ENCODE data around the gene TTC22. TPM values are rescaled to one million over a fixed set of nuclear protein-coding genes. Genes with fewer than 3 reads are reported as not detected.

Gene TTC22
- total RNA-seq, 1 donor from 2014 or later = 7.1 TPM

- H3K9me3 ChIP-seq = no peaks in the 10 kb centered on the region
- no peak overlapping the region for H3K4me3 ChIP-seq
- intact Hi-C loops (cut with DNase I) = no loop called here
- H3K27me3 ChIP-seq = no peaks in the 10 kb centered on the region
- no peak overlapping the region for H3K27ac ChIP-seq
- peaks cover 29% of the 10 kb centered on the region for H3K36me3 ChIP-seq
- no peak for ATAC-seq
- peak; percentile 18 for DNase-seq
- no peaks in the 10 kb centered on the region for H3K4me1 ChIP-seq
- no peak for TF ChIP-seq CTCF (IDR thresholded peaks at IDR 0.05)
Measured at GRCh38 chr1:54848134-54848948, 47.2 kb upstream of the TTC22 start.

GRCh38 chr1:54846716-54847284 lies 45.7 kb upstream of the TTC22 start:
- Histone ChIP-seq H3K4me3 (no peak overlapping the region), H3K9me3 (no peaks in the 10 kb centered on the region), H3K27me3 (no peaks in the 10 kb centered on the region), H3K4me1 (no peaks in the 10 kb centered on the region), H3K36me3 (peaks cover 14% of the 10 kb centered on the region), H3K27ac (no peak overlapping the region)
- ATAC-seq = no peak
- intact Hi-C loops (cut with DNase I) = no loop called here
- no peak for DNase-seq
- TF ChIP-seq CTCF (IDR thresholded peaks at IDR 0.05) = no peak

- Histone ChIP-seq H3K9me3 (no peaks in the 10 kb centered on the region), H3K27me3 (no peaks in the 10 kb centered on the region), H3K4me3 (no peak overlapping the region), H3K36me3 (peaks cover 13% of the 10 kb centered on the region), H3K4me1 (no peaks in the 10 kb centered on the region), H3K27ac (no peak overlapping the region)
- no peak for TF ChIP-seq CTCF (IDR thresholded peaks at IDR 0.05)
- intact Hi-C loops (cut with DNase I) = no loop called here
- ATAC-seq (no peak), DNase-seq (no peak)
Measured at GRCh38 chr1:54846301-54846700, 45.2 kb upstream of the TTC22 start.

- Histone ChIP-seq H3K4me3 (no peak overlapping the region), H3K9me3 (no peaks in the 10 kb centered on the region), H3K36me3 (peaks cover 13% of the 10 kb centered on the region), H3K27ac (no peak overlapping the region), H3K27me3 (no peaks in the 10 kb centered on the region), H3K4me1 (no peaks in the 10 kb centered on the region)
- ATAC-seq (no peak), DNase-seq (no peak)
- TF ChIP-seq CTCF (IDR thresholded peaks at IDR 0.05) = no peak
- intact Hi-C loops (cut with DNase I) = no loop called here
Measured at GRCh38 chr1:54845772-54846171, 44.6 kb upstream of the TTC22 start.

GRCh38 chr1:54844564-54844963 lies 43.4 kb upstream of the TTC22 start:
- H3K9me3 ChIP-seq = no peaks in the 10 kb centered on the region
- intact Hi-C loops (cut with DNase I) = no loop called here
- DNase-seq = no peak
- H3K27ac ChIP-seq = no peak overlapping the region
- peaks cover 11% of the 10 kb centered on the region for H3K36me3 ChIP-seq
- ATAC-seq = no peak
- H3K4me1 ChIP-seq = no peaks in the 10 kb centered on the region
- TF ChIP-seq CTCF (IDR thresholded peaks at IDR 0.05) = no peak
- no peaks in the 10 kb centered on the region for H3K27me3 ChIP-seq
- no peak overlapping the region for H3K4me3 ChIP-seq
